Measurements from ENCODE around the gene FAM13A.

FAM13A gene

DNA sequence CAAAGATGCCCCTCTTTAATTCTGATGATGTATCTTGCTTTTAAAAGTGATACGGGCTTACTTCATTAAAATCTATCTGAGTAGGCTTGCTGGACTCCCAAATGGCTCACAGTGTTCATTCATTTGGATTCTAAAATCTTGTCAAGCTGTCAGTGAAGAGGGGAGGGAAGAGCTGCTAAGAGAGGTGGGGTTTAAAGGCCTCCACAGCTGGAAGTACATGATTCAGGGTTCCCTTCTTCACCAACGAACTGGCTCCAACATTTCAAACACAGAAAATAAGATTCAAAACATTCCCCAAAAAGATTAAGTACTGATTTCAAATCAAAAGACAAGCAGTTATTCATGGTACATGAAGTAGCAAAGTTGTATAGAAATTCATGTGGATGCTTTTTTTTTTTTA lies 226.4 kb downstream of the FAM13A start:
- DNase-seq, result no peak

DNA sequence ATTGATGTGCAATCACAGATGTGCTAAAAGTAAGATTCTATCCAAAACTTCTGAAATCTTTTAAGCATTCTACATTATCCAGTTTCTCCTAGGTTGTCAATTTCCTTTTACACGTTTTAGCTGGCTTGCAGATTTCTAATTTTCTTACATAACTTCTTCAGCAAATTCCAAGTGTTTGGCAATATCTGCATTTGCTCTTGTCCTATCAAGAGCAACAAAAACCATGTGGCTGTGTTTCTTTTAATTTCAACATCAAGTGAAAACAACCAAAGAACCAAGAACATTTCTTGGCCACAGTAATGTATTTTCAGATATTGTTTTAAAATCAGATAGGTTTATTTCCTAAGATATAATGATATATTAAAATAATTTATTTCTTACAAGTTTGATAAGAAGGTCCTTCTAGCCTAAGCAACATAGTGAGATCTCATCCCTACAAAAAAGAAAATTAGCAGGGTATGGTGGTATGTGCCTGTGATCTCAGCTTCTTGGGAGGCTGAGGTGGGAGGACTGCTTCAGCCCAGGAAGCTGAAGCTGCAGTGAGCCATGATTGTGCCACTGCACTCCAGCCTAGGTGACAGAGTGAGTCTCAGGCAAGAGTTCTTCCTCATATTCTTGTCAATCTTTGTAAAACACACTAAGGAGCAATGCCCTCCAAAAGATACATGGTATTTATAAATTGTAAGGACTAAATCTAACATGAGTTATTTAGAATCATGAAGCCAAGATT lies 228.0 kb downstream of the FAM13A start:
- DNase-seq, result no peak

DNA sequence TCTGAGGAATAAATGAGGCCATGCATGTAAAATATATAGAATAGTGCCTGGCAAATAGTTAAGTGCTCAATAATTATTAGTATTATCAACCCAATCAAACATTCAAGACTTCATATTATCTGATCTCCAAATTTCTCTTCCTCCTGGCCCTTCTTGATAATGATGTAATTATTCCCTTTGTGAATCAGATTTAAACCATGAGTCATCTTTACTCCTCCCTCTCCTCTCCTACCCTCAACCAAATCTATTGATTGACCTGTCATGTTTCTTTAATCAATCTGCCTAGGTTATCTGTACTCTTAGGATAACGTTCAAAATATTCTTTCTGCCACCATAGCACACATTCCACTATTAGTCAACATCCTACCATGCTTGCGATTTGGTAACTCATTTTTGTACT lies 229.5 kb downstream of the FAM13A start:
- DNase-seq, result no peak

DNA sequence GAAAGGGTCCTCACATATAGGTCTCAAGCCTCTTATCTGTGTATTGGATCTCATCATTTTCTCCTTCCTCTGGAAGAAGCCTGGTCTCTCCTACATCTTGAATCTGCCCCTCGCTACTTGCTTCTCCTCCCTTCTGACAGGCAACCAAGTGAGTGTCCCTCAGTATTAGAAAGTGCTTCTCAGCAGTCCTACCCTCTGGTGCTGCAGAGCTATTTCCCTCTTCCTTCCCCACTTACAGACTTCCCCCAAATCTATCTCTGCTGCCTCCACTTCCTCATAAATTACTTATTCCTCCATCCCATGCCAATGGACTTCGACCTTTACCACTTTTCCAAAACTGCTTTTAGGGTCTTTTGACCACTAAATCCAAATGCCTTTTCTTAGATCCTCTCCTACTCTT lies 230.2 kb downstream of the FAM13A start:
- no peak for DNase-seq

DNA sequence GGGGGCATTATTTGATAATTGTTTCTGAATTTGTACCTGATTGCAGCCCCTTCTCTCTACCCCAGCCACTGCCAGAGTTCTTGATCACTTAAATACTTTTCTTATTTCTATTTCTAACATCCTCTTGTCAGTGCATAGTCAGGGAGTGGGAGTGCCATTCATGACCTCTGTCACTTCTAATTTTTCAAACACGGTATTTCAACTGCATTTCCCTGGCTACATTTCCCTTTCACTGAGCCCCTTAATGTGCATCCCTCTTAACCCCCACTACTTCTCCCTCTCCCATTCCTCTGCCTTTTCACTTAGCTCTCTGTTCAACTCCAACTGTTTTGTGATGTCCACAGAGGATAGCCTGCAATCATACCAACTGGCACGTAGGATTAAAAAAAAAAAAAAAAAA lies 231.1 kb downstream of the FAM13A start:
- no peak for DNase-seq

DNA sequence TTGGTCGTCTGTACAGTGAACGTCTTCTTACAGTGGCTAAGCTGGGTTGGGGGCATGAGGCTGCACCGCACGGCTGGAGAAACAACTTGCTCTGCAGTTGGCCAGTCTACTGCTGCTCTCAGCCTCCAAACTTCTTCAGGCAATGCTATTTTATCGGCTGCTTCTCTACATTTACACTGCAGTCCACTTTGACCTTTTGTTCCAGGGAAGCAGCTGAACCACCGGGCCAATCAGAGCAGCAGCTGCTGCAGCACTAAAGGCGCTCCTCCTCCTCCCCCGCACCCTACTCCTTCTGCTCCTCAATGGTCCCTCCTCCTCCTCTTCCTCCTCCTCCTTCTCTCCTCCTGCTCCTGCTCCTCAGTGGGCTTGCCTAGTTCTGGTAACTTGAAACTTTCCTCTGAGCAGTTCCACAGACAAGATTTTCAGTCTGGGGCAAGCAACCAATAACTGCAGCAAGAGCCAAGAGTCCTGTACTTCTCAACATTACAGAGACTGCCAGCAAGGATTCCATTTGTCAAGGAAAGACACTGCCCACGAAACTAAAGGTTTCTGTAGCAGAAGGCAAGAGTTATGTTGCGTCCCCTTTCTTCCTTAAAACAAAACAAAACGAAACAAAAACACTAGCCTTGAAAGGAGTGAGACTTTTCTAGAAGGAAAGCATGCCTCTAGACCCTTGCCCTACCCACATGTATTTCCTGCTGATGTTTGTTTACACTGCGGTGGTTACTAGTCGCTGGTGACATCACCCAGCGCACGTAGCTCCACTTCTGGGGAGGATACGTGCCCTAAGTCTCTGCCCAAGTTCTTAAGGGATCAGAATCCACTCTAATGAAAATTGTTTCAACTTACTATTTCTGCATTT lies 233.7 kb downstream of the FAM13A start:
- DNase-seq, result peak; percentile 68

DNA sequence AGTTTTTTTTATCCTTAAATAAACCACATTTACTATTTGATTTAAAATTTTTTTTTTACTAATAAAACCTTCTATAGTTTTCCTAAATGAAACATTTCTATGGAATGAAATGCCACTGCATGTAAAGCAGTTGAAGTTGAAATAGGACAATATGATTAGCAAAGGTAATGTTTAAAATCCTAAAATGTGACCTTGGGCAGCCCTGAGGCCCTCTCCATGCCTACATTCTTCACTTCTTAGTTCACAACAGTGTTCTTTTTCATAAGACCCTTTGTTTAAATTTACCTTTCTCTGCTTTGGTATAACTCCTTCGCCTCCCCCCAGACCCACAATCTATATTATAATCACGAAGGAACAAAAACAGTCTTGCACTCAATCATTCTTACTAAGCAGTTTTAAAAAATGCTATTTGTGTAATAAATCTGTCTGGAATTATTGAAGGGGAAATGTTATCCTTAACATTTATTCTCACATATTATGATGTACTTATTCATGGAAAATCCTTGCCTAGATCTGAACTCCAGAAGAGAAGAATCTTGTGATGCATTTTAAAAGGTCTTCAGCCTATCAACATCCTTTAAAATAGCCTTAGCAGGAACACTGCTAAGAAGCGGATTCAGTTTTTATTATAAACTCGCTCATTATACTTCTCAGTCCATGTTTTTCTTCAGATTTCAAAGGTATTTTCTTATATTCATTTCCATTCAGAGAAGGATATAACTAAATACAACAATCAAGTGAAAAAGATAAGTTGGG lies 234.8 kb downstream of the FAM13A start:
- no peak for DNase-seq

DNA sequence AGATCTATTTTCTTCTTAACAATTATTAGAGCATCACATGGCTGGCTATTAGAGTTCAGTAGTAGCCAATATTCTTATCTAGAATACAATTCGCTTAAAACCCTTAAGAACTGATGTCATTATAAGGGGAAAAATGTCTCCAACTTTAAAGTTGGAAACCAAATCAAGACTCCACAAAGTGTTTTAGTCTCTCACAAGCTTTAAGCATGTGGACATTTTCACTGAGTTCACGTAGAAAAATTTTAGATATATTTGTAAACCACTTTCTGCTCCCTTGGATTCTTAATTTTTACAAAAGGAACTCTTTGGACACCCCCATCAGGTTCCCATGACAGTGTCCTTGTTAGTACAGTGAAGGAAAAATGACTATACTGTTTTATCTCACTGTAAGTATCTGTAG lies 235.5 kb downstream of the FAM13A start:
- DNase-seq, result no peak

DNA sequence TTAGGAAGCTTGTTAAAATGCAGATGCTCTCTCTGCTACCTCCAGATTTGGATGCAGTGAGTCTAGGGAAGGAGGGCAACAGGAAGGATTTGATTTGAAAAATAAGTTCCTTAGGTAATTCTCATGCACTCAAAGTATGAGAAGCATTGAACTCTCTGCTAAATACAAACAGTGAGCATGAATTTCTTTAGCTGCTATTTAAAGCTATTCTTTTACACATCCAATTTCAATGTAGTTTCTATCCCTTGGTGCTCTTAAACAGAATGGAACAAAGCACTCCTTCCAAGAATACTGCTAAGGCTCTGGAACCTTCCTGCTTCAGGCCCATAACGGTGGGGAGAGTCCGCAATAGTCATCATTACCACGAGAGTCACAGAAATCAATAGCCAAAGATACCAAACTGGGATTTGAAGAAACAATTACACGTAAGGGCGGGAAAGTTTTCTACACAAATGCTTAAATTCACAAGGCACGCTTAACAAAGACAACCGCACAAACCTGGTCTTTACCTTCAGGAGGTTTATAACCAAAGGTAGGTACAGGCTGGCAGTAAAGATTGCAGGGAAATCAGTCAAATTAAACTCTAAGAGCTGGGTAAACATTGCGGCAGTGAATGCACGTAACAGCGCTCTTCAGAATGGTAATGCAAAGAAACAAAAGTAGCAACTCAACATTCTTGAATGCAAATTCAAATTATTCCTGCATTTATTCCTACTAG lies 236.1 kb downstream of the FAM13A start:
- DNase-seq, result no peak

DNA sequence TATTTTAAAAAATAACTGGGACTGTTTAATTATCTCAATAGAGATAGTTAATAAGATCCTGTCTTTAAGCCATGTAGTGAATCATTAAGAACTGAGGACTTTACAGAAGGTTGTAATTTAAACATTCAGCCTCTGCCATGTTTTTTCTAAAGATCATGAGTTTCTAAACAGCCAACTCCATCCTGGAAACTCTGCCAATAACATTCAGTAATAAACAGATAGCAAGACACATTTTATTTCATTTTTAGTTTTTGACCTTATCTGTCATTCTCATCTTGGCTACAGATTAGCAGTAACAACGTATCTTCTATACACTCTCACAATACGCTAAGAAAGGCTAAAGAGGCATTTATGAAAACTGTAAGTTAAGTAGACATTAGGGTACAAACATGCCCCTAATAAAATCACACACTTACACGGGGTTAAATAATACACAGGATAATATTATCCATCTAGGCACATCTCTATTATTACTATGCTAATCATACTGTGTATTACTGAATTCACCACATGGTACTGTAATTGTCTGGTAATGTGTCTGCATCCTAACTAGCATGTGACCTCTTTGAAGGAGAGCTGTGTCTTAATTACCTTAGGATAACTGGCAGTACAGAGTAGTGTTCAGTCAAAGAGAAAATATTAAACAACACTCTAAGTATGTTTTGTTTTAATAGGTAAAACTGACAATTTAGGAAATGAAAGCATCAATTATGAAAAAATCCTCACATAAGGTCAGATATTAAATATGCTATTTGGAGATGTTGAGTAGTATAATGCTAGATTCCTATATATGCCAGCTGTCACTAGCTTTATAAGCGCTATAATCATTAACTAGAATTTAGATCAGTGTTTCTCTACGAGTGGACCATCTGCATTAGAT lies 236.9 kb downstream of the FAM13A start:
- no peak for DNase-seq

DNA sequence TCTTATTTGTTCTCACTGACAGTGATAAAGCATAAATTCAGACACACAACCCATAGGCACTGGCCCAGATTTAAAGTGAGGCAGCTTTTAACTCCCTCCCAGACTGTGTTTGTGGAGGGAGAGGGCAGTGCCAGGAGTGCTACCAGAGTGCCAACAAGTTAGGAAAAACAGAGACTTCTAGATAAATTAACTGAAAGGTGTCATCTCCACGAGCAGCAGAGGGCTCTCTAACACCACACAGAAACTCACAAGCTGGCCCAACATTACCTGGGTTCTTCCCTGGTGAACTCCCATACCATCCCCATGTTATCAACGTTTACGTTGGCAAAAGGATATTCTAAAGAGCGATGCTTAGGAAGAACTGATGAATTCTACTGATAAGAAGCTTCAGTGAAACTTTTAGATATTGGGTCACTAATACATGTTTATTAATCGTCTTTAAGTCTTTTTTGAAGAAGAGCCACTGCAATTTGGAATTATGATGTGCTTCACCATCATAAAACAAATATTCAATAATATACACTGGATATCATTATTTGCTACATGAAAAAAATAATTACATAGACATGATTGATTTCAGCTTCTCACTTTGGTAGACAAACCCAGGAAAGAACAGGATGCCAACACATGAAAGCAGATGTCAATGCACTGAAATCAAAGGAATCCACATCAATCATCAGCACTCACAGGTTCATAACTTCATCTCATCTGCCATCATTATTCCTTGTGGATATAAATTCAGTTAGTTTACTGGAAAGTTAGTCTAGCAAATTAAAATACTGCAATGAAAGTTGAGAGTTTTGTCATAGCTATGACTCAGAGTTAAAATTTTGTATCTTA lies 238.1 kb downstream of the FAM13A start:
- peak; percentile 24 for DNase-seq

DNA sequence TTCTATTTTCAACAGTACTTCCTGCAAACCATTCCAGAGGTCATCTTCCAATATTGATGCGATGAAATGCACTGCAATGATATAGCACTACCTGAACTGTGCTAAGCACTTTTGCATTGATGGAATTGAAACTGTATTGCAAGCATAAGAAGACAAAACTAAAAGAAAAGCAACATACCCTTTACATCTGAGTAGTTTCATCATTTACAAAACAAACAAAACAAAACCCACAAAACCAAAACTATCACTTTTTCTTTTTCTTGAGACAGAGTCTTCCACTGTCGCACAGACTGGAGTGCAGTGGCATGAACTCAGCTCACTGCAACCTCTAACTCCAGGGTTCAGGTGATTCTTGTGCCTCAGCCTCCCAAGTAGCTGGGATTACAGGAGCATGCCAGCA lies 239.2 kb downstream of the FAM13A start:
- DNase-seq, result no peak

DNA sequence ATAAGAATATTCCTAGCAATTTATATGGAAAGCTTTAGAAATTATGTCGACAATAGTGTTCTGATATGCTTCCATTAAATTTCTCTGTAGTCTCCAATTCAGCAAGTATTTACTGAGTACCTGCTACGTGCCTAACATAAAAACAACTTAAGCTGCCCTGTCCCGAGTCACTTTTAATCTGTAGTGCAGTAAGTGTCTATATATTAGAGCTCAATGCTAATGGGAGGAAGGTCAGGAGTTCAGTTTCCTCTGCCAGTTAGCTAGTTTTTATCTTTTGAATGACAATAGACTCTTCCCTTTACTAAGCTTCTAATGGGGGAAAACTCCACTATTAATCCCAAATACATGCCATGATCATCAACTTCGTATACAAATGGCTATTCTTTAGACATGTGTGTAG lies 240.6 kb downstream of the FAM13A start:
- DNase-seq, result no peak

DNA sequence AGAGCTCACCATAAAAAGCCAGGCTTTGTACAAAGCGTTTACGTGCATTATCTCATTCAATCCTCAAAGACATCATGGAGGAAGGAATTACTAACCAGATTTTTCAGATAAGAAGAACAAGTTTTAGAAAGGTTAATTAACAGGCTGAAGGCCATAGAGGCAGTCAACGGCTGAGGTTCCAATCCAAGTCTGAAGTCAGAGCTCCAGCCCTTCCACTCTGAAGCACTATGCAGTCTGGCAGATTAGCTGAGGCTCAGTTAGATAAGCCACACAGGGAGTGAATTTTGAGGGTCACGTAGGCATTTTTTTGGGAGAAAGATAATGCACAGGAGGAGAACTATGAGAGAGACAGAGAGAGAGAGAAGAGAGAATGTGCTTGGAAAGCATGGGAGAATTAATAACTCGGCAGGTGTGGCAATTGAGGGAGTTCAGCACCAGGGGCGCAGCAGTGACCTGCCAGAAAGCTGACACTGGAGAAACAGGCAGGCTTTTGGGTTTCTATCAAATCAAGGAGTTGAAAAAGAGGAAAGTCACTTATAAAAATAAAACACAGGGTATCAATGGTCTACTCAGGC lies 242.9 kb downstream of the FAM13A start:
- no peak for DNase-seq

DNA sequence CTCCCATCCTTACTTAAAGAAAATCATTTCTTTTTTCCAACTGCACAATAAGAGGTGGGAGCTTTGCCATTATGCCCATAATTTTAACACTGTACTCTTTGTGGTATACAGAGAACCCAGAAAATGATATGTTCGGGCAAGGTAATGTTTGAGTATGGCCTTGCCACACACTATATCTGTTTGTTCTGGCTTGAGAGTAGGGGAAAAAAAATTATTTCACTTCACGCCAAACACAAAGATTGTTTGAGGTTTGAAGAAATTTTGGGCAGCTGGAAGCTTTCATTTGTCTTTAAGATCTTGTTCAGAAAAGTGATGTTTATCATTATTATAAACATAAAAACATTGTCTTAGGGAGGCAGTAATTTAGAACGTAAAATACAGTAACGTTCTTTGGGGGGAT lies 244.0 kb downstream of the FAM13A start:
- DNase-seq, result no peak

DNA sequence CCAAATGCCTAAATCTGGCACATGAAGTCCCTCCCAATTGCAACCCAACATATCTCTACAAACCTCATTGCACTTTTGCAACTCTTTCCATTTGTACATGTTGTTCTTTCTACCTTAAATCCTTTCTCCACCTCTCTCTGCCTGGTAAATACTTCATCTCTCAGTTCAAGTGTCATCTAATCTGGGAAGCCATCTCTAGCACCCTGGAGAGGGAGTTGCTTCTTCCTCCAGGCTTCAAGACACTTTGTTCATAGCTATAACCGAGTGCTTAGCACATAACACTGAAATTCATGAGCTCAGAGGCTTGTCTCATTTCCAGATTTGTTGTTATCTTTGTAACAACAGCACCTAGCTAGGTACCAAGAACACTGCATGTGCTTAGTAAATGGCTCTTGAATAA lies 244.6 kb downstream of the FAM13A start:
- no peak for DNase-seq

DNA sequence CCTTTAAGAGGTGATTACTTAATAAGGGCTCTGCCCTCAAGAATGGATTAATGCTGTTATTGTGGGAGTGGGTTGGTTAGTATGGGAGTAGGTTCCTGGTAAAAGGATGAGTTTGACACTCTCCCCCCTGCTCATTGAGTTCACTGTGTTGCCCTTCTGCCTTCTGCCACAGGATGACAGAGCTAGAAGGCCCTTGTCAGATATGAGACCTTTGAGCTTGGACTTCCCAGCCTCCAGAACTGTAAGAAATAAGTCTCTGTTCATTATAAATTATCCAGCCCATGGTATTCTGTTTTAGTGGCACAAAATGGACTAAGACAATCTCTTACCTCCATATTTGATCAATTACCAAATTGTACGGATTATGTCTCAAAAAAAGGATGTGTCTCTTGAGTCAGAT lies 245.1 kb downstream of the FAM13A start:
- no peak for DNase-seq

DNA sequence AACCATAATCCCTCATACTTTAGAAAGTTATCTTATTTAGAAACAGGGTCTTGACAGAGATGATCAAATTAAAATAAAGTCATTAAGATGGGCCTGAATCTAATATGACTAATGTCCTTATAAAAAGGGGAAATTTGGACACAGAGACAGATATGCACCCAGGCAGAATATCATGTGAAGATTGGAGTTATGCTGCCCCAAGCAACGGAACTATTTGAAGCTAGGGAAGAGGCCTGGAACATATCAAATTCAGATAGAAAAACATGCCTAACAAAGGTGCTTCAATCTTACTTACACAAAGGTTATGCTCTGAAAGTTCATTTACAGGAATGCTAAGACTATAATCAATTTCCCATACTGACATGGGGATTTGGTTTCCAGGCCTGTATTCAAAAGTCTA lies 246.7 kb downstream of the FAM13A start:
- DNase-seq, result no peak

DNA sequence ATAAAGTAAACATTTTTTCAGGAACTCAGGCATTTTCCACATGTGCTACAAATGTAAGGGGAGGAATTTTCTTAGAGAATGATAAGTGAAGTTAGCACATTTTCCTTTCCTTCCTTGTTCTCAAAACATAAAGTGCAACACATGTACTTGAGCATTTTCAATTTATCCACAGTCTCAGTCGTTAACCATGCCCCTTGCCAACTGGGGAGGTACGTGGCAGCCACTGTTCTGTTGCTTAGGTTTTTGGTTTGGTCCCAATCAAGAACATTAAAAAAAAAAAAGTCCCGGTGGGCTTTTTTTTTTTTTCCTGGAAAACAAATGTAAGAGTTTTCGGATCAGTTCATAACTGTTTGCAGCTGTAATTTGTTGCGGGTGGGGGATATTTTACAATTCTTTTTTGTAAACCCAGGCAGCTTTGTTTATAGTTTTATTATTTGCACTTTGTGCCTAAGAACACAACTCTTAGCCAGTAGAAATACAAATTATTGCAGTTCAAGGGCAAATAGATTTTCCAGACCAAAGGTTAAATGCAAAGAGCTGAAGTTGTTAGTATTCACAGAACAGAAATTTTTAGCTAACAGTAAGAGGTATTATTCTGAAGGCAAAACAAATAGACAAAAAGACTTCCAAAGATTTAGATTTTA lies 247.3 kb downstream of the FAM13A start:
- DNase-seq, result no peak

DNA sequence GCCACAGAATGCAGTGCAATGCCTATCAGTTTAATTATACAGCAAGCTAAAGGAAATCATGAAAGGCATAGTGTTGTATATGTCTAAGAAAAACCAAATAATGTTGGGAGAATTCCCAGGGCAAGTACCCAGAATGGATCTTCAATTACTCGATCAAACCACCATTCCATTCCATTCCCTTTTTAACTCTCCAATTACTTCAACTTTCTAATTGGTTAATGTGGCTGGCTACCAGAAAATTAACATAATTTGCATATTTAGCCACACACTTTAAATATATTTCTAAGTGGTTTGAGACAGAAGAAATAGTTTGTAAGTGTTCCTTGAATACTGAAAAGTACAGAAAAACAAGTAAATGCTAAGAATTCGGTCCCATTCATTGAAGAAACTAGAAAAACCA lies 247.9 kb downstream of the FAM13A start:
- DNase-seq, result no peak
